A673 (cell line): ENCODE results near the gene ZFYVE28.

ENCODE experiments used
- EZH2 ChIP-seq: fragments of 200-600 bp; sonication (generic); IDR thresholded peaks from 2 replicates; pipeline ENCODE4 v1.6.1; 2017; ENCODE audit warnings: borderline replicate concordance, low read depth, mild to moderate bottlenecking, mixed read lengths, antibody characterized with exemption, low read length; ENCODE audit not compliant: poor library complexity, severe bottlenecking
- TF ChIP-seq, protein P1 (sequence below): fragments of 300-800, 200-600 bp; sonication (generic); conservative IDR thresholded peaks from 2 replicates; pipeline ENCODE4 v1.5.1; 2017; ENCODE audit warnings: low read depth, mild to moderate bottlenecking, antibody characterized with exemption, low read length, moderate library complexity, mixed read lengths

DNA sequence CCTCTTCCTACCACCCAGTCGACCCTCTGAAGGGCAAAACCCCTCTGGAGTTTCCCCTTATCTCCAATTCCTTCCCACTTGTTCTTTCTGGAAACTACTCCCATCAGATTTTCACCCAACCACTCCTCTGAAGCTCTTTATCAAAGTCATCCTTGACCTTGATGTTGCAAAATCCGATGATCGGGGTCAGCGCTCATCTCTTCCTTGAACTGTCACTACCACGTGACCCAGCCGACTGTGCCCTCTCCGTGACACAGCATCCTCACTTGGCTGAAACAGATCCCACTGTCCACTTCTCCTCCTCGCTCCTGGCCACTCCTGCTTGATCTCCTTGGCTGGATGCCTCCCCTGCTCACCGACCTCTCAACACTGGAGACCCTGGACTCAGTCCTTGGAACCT lies 1.4 kb upstream of the ZFYVE28 start:
- TF ChIP-seq EZH2 = no peak
- TF ChIP-seq, protein P1, sequence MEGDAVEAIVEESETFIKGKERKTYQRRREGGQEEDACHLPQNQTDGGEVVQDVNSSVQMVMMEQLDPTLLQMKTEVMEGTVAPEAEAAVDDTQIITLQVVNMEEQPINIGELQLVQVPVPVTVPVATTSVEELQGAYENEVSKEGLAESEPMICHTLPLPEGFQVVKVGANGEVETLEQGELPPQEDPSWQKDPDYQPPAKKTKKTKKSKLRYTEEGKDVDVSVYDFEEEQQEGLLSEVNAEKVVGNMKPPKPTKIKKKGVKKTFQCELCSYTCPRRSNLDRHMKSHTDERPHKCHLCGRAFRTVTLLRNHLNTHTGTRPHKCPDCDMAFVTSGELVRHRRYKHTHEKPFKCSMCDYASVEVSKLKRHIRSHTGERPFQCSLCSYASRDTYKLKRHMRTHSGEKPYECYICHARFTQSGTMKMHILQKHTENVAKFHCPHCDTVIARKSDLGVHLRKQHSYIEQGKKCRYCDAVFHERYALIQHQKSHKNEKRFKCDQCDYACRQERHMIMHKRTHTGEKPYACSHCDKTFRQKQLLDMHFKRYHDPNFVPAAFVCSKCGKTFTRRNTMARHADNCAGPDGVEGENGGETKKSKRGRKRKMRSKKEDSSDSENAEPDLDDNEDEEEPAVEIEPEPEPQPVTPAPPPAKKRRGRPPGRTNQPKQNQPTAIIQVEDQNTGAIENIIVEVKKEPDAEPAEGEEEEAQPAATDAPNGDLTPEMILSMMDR = no peak
